GM19351 (cell line): Measurements from ENCODE around the gene MYO3B.
"Not testable (repeated sequence)": the region's sequence is repeated elsewhere in the genome, so short reads cannot be mapped to it uniquely, and the experiment has no call there.

ENCODE experiments used
- ATAC-seq: cut with Tn5 transposase; IDR thresholded peaks from one replicate; pipeline ENCODE4 v1.9.1; 2021; ENCODE audit warnings: mild to moderate bottlenecking, moderate library complexity; ENCODE audit not compliant: unreplicated experiment

MYO3B gene

DNA sequence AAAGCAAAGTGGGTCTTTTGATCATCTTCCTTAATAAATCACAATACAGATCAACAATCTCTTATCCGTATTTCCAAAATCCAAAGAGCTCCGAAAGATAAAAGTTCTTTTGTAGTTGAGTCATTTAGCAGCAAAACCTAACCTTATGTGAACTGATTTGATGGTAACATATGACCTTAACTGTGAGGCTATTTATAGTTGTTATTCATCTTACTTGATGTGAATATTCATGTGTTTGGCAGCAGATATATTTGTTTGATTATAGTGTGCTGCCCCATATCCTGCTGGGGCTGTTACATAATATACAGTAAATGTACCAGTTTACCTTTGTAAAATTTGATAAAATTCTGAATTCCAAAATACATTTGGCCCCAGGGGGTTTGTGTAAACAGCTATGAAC is 158.5 kb downstream of the MYO3B start:
- no peak for ATAC-seq

DNA sequence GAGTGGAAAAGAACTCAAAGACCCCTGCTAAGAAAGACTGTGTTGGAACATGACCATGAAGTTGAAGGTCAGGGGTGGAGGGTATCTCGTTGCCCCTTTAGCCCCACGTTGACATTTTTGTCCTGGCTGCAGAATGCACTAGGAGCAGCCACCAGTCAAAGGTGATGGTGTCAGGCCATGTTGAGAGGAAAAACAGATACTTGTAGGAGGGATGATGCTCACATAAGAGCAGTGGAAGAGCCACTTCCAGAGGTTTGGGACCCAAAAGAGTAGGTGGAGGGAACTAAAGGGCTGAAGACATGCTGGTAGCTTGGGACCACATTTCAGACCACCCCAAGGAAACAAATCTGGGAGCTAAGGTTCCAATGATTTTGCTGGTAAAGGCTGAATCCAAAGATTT is 159.0 kb downstream of the MYO3B start:
- no peak for ATAC-seq

DNA sequence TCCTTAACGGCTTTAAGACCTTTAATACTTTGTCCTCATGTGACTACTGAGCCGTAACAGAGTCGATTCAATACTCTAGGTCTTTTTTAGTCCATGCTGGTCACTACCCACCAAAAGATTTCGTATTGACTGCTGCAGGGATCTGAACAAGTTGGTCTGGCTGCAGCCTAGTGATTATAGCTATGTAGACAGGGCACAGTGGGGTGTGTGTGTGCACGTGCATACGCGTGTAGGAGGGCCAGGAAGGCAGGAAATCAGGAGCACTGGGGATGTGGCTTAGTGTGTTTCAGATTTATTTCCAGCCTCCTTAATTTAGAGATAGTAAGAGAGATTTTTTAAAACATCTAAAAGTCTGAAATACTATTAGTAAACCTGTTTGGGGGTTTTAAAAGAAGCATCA is 161.4 kb downstream of the MYO3B start:
- no peak for ATAC-seq

DNA sequence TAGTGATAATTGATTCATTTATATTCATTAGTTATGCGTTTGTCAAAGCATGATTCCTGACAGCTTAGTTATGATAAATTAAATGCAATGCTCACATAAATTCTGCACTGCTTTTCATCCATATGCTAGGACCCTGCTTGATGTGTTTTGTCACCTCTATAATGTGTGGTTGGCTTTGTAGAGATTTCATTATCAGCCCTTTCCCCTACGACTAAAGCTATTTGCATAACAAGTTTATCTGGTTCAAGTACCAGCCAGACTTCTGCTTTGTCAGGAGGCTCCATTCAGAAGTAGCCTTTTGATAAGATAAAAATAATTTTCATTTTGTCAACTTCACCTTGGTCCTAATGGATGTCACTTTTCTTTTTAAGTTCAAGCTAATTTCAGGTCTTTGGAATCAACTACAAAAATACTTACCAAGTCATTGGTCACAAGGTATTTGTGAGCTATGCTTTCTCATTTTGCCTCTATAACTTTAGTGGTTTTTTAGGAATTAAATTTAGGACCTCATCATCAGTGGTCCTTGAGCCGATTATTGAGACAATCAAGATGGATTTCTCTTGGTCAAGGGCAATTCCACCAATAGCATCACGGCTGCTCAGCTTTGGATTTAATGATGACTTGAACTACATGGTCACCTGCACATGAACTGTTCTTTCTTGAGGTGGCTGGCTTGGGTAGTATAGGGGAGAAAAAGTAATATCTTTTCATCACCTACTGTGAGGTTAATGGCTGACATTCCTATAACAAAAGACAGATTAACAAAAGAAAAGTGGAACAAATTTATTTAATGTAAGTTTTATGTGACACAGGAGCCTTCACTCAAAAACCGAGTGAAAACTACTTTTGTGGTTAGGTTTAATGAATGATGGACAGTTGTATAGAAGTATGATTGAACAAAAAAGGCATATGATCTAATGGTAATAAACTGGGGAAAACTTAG is 162.1 kb downstream of the MYO3B start:
- no peak for ATAC-seq

DNA sequence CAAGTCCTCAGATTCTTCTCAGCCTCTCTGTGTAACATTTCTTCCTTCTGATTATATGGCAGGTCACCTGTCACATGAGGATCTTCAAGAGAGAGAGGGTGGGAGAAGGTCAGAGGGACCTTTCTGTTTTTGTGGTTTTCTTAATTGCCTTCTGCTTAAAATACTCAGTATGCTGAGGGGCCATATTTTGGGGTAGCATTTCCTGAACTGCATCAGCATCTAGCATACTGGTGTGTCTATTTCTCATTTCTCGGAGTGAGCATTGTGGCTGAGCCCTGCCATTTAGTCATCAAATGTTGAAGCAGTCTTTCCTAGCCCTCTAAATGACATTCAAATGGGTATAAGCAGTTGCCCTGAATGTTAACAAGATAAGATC is 162.7 kb downstream of the MYO3B start:
- peak; percentile 64 for ATAC-seq

DNA sequence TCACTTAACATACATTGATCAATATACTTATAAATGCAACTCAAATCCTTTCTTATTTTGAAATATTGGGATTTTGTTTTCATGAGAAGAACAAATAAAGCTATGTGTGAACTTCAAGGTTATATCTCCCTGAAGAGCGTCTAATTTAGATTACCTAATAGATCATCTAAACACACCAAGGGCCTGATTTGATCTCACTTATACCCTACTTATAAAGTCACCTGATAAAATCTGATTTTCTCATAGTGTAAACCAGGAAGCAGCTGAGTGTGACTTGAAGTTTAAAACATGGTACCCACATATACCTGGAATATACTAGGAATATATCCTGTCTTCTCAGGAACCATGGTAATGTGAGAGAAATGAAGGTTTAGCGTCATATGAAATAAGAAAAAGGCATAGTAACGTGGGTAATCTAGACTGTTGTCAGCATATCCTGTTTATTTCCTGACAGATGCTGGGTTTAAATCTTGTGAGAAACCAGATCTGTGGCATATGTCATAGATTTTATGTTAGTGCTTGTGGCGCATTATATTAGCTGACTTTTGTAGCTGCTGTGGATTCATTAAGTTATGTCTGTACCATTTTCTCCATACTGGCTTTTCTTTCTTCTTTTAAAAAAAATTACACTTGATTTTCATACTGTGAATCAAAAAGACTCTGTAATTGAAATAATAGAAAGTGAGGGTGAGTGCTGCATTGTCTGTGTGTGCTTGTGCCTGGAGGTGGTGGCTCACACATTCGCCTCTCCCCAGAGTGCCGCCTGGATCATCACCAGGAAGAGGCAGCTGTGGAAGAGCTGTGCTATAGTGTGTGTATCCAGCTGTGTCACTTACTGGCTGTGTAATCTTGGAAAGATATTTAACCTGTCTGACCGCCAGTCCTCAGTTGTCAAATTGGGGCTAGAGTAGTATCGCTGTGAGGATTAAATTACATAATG is 164.0 kb downstream of the MYO3B start:
- ATAC-seq = no peak

DNA sequence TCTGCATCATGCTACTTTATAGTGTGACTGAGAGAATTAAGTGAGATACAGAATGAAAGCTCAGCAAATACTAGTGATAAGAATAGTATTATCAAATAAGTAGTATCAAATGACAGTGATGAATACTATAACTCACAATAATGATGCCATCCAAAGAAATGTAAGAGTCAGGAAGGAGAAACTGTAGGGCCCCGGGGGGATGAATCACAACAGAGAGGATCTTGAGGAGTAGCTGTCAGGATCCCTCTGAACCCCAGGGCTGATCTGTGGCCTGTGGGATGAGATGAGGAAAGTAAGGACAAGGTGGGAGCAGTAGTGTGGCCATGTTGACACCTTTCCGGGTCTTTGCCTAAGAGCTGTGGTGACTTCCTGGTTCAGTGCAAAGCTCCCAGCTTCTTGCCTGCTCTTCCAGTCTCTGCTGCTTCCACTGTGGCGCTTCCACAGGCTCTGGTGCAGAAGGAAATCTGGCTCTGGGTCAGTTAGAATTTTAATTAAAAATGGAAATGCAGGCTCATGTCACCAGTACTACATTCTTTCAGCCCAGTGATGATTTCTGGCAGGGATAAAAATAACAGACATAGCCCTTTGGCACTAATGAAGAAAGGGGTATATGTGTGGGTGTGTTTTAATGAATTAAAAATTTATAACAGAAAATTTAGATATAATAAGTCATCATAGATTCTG is 166.9 kb downstream of the MYO3B start:
- ATAC-seq = no peak

DNA sequence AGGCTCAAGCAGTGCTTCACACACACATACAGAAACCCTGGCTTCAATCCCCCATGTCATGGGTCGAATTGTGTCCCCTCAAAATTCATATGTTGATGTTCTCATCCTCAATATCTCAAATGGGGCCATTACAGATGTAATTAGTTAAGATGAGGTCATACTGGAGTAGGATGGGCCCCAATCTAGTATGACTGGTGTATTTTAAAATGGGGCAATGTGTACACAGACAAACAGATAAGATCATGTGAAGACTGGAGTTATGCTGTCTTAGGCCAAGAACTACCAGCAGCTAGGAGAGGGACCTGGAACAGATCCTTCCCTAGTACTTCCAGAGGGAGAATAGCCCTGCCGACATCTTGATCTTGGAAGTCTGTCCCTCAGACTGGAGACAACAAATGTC is 167.7 kb downstream of the MYO3B start:
- ATAC-seq = no peak

DNA sequence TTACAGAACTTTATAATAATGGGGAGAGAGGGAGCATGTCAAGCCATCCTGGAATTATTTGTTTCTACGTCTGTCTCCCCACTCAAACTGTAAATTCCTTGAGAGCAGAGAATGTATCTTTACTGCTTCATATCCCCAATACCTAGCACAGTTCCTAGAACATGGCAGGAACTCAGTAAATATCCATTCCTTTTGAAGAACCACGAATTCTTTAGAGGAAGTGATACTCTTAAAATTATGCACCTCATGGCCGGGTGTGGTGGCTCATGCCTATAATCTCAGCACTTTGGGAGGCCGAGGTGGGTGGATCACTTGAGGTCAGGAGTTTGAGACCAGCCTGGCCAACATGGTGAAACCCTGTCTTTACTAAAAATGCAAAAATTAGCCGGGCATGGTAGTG is 171.3 kb downstream of the MYO3B start:
- not testable (repeated sequence) for ATAC-seq

DNA sequence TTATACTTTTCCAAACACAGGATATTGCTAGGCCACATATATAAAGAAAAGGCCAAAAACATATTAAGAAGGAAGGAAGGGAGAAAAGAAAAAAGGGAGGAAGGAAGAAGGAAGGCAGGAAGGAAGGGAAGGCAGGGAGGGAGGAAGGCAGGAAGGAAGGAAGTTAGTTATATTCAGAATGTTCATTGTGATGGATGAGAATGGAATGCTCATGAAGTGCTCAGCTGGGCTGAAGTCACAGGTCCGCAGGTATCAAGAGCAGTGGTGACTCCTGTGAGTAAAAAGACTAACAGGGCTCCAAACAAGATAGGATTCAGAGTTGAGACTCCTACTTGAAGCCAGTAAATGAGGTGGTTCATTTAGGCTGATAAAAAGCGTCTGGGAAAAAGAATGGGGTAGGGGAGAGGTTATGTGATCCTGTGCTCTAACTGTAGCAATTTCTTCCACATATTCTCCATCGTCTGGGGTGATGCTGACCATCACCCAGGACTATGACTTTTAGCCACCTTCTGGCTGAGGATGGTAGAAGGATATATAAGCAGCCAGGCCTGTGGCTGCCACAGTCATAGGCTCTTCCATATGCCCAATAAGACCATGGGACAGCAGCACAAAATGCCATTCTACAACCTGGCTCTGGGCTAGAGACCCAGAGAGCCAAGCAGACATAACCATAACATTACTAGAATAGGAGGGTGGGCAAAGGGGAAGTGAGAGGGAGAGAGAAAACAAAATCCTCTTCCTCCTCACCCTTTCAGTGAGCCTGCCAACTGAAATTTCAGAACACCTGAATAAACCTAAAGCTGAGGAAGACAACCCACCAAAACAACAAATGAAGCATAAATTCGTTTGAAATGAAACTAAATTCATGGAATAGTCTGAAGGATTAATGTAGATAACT is 173.2 kb downstream of the MYO3B start:
- no peak for ATAC-seq

DNA sequence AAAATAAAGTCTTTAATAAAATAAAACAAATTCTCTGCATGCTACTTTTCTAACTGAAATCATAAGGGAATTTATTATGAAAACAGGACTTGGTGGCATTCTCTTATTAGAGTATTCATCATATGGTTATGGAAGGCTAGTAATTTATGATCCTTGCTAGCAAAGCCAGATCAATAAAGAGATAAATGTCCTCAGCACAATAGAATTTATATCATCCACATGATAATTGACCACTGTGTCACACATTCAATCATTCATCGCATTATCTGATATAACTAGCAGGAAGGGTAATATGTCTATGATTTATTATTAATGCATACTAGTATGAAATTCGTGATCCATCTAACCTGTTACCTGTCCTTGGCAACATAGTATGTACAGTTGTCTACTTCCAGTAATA is 175.8 kb downstream of the MYO3B start:
- no peak for ATAC-seq

DNA sequence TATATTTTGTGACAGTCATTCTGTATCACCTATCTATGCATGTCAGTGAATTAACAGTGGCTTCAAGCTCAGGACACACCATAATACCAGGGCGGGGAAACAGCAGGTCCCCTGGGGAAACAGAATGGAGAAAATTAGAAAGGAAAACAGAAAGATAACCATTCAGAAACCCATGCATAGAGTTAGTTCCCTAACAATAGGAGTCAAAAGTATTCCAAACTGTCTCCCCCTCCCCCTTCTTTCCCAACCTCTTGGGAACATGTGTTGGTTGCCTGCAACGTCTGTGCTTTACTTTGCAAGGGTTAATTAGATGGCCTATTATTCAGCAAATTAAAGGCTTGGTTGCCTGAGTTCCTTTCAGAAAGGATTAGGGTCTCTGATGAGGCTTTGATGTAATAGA is 176.4 kb downstream of the MYO3B start:
- ATAC-seq = no peak

DNA sequence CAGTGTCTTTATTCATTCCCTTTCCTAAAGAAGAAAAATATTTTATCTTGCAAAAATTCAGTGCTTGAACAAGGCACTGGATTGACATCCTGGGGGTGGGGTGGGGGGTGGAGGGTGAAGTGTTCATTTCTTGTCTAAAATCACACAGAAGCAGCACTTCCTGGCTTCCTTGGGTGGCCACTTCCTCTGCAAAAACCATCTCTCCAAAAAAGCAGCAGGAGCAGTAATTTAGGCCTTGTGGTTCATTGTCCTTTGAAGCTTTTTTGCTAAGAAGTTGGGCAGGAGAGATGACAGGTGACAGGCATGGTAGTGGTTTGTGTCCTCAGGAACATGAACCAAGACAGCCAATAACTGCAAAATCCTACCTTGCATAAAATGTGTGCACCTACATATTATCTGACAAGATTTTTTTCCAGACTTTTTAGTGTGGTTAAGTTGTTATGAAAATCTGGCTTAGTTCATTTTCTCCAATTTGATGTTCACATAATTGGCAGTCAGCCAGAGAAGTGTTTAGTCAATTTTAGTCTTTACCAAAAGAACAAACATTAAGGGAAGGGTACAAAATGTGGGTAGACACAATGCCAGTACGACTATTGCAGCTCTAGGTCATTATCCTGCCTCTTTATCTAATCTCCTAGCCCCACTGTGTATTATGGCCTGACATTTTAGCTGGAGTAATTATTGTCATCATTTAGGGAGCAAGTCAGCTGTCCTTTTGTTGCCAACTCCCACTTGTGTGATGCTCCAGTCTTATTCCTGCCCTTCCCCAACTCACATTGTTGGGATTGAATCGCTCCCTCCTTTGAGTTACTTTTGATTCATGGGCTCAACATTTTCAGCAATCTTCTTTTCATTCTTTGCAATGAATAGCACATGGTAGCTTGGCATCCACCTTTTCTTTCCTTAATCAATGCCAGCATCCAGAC is 177.2 kb downstream of the MYO3B start:
- no peak for ATAC-seq

DNA sequence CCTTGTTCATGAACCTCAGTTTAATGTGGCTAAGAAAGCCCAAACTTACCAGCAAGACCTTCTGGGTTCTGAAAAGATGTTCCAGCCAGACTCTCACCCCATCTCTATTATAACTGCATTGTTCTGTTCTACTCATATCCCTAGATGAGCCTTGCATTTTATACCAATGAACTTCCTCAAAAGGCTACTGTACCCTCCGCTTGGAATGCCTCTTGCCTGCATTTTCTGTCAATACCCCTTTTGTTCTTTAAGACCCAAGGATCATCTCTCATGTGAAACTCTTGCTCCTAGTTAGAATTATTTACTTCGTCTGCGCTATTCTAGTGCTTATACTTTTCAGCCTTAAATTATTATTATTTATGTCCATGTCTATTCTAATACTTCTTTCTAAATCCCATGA is 181.5 kb downstream of the MYO3B start:
- no peak for ATAC-seq

DNA sequence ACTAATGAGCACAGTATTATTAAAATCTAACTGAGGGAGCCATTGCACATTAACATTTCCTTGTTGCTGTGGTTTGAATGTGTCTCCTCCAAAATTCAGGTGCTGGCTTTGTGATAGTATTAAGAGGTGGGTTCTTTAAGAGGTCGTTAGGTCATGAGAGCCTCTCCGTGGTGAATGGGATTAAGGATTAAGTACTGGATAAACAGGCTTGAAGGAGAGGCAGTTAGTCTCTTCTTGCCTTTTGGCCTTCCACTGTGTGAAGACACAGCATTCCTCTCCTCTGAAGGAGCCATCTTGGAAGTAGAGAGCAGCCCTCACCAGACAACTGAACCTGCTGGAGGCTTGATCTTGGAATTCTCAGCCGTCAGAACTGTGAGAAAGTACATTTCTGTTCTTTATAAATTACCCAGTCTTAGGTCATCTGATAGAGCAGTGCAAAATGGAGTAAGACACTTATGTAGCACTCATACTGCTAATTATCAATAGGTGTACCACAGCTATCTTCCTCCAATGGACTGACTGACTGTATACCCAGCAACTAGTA is 182.7 kb downstream of the MYO3B start:
- ATAC-seq = no peak

DNA sequence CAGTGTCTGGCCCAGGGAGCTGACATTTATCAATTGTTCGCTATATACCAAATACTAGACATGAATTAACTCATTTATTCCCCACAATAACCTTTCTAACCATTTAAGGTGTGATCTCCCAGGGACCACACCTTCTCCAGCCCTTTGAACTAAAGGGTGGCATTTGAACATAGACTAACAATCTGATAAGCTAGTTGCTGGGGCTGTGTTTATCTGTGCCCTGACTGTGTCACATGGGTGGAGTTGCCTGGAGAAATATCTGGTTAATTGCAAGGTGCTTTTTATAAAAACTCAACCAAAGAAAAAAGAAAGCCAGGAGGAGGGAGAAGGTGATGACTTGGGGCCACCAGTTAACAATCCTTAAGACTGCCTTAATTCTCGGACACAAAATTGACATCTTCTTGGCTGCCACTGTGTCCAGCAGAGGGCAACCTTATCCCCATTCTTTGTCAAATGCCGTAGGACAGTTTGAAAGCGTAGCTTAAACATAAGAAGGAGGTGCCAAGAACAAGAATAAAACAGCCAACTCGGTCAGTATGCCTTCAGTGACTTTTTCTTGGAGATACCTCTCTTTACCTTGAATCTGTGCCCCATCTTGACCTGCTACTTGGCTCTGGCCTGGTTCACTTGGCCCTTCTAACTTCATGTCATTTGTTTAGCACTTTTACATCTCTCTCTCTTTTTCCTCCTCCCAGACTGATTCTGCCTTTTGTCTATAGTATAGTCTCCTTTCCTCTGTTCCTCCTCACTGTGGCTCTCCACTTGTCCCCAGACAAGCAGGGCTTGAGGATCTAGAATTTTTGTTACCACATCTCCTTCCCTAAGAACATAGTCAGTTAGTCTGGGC is 183.4 kb downstream of the MYO3B start:
- ATAC-seq = peak; percentile 60

DNA sequence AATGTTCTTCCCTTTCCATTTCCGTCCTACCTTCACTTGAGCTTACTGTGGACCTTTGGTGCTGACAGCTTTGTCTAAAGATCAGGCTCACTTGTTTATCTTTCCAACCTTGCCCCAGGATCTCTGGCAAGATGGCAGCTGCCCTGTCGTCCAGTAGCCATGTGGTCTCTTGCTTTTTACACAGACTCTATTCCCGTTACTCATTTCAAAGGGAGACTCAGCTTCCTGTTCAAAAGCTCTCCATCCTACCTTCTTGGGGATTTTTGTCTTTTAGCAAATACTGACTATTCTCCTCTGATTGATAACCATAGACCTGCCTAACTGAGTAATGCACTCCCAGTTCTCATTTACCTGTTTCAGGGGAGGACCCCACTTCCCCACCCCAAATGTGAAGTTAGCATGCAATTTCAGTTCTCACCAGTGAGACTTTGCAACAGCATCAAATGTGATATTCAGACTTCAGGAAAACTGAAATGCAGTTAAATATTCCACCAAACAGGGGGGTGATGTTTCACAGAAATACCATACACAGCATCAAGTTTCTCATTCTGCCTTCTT is 184.4 kb downstream of the MYO3B start:
- ATAC-seq = no peak
